HG02943 (cell line): ENCODE data around the gene ADAMTS5.

Experiments used
- ATAC-seq: cut with Tn5 transposase; IDR thresholded peaks from one replicate; pipeline ENCODE4 v1.9.1; 2021; ENCODE audit warnings: mild to moderate bottlenecking, low read depth, moderate library complexity; ENCODE audit not compliant: unreplicated experiment

ADAMTS5 gene

DNA sequence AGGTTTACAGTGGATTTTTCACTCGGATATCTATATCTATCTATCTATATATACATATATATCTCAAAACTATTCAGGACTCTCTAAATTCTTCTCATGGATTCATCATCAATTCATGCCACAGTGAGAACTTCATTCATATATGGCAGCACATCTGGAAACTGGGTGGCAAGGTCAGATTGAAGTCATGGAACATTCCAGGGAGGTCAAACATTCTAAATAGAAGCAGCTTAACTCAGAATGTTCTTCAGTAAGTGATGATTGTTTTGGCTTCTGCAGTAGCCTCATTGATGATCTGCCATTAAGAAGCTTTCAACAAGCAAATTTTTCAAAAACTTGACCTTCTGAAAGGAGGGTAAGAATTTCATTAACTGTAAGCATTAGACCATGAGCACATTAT, 74.7 kb downstream of the ADAMTS5 start:
- no peak for ATAC-seq

DNA sequence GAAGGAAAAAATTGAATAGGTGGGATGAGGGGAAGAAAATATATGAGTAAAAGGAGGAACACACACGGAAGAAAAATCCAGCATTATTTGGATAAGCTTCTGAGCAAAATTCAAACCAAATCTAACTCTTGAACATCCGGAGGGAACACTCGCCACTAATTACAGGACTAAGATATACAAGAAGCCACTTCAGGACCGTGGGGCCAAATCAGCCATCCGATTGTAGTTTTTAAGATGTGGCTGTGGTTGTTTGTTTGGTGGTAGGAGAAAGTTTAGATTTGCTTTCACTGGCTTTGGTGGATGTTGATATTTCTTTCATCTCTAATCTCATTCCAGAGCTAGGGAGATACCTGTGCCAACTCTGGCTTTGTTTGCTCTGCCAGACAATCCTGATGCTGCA, 78.0 kb downstream of the ADAMTS5 start:
- ATAC-seq, result no peak

DNA sequence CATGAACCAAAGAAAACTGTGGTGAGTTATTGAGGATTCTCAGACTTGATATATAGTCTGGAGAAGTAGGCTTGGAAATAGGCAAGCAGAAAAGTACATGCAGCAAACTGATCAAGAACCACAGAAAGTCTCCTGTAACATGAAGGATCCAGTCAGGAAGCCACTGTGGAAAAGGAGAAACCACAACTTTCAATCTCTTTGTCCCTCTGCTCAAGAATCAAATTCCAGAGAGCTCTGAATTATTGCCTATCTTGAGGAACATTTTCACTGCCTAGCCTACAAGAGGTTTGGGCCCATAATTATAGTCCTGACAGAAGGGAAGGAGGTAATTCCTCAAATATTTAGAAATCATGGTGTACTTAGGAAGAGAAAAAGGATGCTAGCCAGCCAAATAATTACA, 78.6 kb downstream of the ADAMTS5 start:
- no peak for ATAC-seq

DNA sequence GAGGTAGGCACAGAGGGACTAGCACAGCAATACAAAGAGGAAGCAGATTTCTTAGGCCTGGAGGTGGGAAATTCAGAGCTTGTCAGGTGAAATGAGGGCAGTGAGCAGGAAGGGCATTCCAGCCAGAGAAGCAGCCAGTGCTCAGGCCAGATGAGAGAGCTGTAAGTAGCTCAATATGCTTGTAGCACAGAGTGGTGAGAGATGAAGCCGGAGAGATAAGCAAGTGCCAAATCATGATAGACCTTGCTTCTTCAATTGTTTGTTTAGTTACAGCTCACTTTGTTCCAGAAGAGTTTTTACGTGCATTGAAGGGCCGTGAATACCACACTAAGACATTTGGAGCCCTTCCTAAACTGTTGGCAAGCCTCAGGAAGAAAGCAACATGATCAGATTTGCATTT, 79.6 kb downstream of the ADAMTS5 start:
- no peak for ATAC-seq

DNA sequence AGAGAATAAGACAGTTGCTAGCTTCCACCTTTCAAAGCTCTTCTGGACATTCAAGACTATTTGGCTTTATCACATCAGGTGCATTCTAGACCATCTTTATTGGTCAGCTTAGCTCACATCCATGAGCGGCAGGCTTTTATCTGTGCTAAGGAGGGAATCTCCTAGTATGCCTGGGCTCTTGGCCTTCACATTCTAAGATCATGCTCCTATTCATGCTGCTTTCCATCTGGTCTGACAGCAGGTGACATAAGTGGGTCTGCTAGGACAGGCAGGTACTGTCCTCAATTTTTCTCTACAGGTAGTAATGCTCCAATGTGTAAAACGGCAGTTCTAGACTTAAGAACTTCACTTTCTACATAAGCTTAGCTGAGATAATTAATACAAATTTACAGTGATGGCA, 82.5 kb downstream of the ADAMTS5 start:
- ATAC-seq, result no peak

DNA sequence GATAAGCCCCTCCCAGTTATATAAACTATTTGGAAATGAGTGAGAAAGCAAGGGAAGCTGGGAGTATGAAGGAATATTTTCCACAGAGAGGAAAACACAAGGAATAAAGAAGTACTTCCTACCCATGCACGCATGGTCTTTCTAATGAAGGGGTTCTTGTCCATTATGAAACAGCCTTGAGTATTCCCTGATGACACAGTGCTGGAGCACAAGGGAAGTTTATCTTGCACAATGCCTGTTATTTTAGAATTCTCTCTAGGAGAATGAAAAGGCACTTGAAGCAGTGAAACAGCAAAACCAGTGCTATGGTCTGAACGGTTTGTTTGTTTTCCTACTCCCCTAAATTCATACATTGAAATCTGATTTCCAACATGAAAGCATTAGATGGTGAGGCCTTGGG, 83.1 kb downstream of the ADAMTS5 start:
- no peak for ATAC-seq

DNA sequence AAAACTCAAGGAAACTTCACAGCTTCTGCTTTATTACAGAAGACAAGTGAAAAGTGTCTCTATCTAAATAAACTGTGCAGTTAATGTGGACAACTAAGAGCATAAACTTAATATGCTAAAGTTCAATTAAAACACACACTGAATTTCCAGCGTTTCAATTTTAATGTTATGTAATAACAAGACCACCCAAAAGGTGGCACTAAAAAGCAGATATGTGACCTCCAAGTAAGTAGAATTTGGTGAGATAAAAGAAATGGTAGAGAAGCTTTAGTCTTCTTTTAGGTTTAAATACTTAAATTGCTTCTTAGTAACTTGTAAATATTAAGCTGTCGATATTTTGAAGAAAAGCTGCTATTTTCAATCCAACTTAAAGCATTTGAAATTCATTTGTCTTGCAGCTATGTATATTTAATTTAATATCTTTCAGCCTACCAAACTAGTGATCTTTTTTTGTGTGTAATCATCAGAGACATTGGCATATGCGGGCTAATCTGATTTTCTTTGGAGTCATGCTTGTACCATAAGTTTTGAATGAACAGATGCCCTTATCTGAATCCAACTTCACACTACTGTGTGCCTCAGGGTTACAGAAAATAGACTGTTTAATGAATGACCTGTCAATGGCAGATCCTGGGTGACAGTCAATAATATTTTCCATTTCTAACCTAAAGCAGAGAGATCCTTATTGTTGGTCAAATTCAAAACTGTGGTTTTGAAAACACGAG, 85.2 kb downstream of the ADAMTS5 start:
- ATAC-seq, result no peak

DNA sequence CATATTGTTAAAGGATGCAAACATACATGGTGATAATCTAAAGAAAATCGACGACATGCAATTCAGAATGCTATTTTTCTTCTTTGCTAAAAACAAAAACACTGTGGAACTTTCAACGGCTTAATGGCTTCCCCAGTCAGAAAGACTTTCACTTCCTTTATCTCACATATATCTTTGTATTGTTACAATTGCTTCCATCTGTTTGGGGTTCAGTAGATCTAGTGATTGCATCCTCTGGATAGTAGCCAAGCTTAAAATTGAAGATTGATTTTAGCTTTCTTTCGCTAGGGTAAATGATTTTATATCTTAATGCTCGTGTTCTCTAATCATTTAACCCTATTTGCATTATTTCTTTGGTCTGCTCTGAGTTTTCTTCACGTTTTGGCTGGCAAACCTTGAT, 89.9 kb downstream of the ADAMTS5 start:
- ATAC-seq, result no peak

DNA sequence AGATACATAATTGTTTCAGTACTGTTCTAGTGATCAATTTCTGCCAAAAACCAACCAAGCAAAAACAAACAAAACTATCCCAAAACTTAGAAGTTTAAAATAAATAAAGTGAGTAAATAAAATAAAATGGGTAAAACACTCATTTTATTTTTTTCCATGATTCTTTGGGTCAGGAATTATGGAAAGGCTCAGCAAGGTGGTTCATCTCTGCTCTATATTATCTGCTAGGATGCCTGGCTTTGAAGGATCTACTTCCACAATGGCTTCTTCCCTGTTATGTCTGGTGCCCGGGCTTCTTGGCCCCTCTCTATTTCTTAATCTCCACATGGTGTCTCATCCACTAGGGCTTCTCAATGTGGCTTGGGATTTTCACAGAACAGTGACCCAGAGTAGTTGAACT, 92.5 kb downstream of the ADAMTS5 start:
- no peak for ATAC-seq
